ENCODE data around the gene EAF2. TPM values are rescaled to one million over a fixed set of nuclear protein-coding genes. Genes with fewer than 3 reads are reported as not detected.

The EAF2 gene
- total RNA-seq, 4 donors from 2014 or later, result 1.3 to 4.5 (median 1.4) TPM; not detected in 1

DNA sequence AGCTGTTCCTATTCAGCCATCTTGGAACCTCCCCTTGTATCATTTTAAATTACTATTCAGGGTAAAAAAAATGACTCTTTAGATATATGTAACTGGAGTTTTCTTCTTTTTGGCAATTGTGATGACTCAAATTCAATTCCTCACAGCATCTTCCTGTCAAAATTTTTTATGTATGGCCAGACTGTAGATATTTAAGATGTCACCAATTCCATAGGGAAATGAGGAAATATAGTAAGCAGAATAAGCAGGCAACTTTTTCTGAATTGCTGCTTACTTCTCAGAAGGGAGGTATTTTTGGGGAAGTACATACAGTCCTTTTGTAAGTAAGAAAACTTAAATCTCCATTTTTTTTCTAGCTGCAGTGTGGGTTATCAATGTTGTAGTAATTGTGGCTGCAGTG is 28.8 kb downstream of the EAF2 start:
- intact Hi-C loops (cut with DNase I; ENCODE audit: low total_unique reads), result no loop called here
- DNase-seq (ENCODE audit: low spot score in 2 of 2), result no peak

GRCh38 chr3:121869736-121870135 is 34.7 kb downstream of the EAF2 start:
- intact Hi-C loops (cut with DNase I; ENCODE audit: low total_unique reads), result no loop called here
- H3K4me3 ChIP-seq (ENCODE audit: low read depth, poor library complexity, severe bottlenecking), result no peak overlapping the region
- no peak for TF ChIP-seq POLR2A (IDR thresholded peaks at IDR 0.05)
- TF ChIP-seq, protein P1, sequence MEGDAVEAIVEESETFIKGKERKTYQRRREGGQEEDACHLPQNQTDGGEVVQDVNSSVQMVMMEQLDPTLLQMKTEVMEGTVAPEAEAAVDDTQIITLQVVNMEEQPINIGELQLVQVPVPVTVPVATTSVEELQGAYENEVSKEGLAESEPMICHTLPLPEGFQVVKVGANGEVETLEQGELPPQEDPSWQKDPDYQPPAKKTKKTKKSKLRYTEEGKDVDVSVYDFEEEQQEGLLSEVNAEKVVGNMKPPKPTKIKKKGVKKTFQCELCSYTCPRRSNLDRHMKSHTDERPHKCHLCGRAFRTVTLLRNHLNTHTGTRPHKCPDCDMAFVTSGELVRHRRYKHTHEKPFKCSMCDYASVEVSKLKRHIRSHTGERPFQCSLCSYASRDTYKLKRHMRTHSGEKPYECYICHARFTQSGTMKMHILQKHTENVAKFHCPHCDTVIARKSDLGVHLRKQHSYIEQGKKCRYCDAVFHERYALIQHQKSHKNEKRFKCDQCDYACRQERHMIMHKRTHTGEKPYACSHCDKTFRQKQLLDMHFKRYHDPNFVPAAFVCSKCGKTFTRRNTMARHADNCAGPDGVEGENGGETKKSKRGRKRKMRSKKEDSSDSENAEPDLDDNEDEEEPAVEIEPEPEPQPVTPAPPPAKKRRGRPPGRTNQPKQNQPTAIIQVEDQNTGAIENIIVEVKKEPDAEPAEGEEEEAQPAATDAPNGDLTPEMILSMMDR (IDR thresholded peaks at IDR 0.05), result no peak
- DNase-seq (ENCODE audit: low spot score in 2 of 2), result no peak
- 90 to 91% methylated on average over 2 of the region's 2 CpGs for WGBS, 2 donors

More for the DNA sequence above, 28.8 kb downstream of the EAF2 start:
- TF ChIP-seq, protein P1 (IDR thresholded peaks at IDR 0.05), result no peak
- TF ChIP-seq POLR2A (IDR thresholded peaks at IDR 0.05), result no peak
- no peak overlapping the region for H3K4me3 ChIP-seq (ENCODE audit: low read depth, poor library complexity, severe bottlenecking)

DNA sequence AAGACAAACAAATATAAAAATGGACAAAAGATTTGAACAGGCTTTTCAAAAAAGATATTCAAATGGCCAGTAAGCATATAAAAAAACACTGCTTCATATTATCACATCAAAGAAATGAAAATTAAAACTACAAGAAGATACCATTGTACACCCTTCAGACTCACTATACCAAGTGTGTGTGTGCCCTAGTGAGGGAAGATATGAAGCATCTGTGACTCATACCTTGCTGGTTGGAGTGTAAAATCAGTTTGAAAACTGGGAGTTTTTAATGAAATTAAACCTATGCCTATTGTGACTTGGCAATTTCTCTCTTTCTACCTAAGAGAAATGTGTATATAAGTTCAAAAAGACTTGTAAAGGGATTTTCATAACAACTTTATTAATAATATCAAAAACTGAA is 35.7 kb downstream of the EAF2 start:
- H3K4me3 ChIP-seq (ENCODE audit: low read depth, poor library complexity, severe bottlenecking), result no peak overlapping the region
- no peak for DNase-seq (ENCODE audit: low spot score in 2 of 2)
- intact Hi-C loops (cut with DNase I; ENCODE audit: low total_unique reads), result no loop called here
- no peak for TF ChIP-seq POLR2A (IDR thresholded peaks at IDR 0.05)
- TF ChIP-seq, protein P1 (IDR thresholded peaks at IDR 0.05), result no peak

- intact Hi-C loops (cut with DNase I; ENCODE audit: low total_unique reads), result no loop called here
- no peak overlapping the region for H3K4me3 ChIP-seq (ENCODE audit: low read depth, poor library complexity, severe bottlenecking)
- DNase-seq (ENCODE audit: low spot score in 2 of 2), result no peak
- TF ChIP-seq, protein P1 (IDR thresholded peaks at IDR 0.05), result no peak
- no peak for TF ChIP-seq POLR2A (IDR thresholded peaks at IDR 0.05)
- 75 to 82% methylated on average over 1 of the region's 1 CpG for WGBS, 2 donors
Observed at GRCh38 chr3:121871430-121871829, 36.4 kb downstream of the EAF2 start.

DNA sequence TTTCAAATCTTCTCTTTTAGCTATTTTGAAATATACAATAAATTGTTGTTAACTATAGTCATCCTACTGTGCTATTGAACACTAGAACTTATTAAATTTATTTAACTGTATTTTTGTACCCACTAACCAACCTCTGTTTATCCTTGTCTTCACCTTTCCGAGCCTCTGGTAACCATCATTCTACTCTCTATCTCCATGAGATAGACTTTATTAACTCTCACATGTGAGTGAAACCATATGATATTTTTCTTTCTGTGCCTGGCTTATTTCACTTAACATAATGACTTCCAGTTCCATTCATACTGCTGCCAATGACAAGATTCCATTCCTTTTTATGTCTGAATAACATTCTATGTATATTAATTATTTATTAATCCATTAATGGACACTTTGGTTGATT is 43.4 kb downstream of the EAF2 start:
- intact Hi-C loops (cut with DNase I; ENCODE audit: low total_unique reads), result no loop called here
- DNase-seq (ENCODE audit: low spot score in 2 of 2), result no peak
- H3K4me3 ChIP-seq (ENCODE audit: low read depth, poor library complexity, severe bottlenecking), result no peak overlapping the region
- WGBS, 2 donors, result 58 to 64% methylated on average over 1 of the region's 1 CpG
- no peak for TF ChIP-seq POLR2A (IDR thresholded peaks at IDR 0.05)
- TF ChIP-seq, protein P1 (IDR thresholded peaks at IDR 0.05), result no peak

GRCh38 chr3:121883507-121883906 is 48.5 kb downstream of the EAF2 start:
- intact Hi-C loops (cut with DNase I; ENCODE audit: low total_unique reads), result no loop called here
- DNase-seq (ENCODE audit: low spot score in 2 of 2), result no peak
- H3K4me3 ChIP-seq (ENCODE audit: low read depth, poor library complexity, severe bottlenecking), result no peak overlapping the region
- no peak for TF ChIP-seq POLR2A (IDR thresholded peaks at IDR 0.05)
- TF ChIP-seq, protein P1 (IDR thresholded peaks at IDR 0.05), result no peak
- WGBS, 2 donors, result 34 to 39% methylated on average over 1 of the region's 1 CpG

Measured in lower leg skin (tissue), 4 donors.